ENCODE results near the gene CCDC138. TPM values are rescaled to one million over a fixed set of nuclear protein-coding genes. Genes with fewer than 3 reads are reported as not detected.
A peak's percentile ranks its signal among the peaks of the same experiment; 100 is the strongest.

Gene CCDC138
- total and polyA plus RNA-seq, 2 of the 13 experiments (the other 11 are each of a cell fraction or from before 2014, with no cell fraction given), result 5.6 to 32.5 TPM

DNA sequence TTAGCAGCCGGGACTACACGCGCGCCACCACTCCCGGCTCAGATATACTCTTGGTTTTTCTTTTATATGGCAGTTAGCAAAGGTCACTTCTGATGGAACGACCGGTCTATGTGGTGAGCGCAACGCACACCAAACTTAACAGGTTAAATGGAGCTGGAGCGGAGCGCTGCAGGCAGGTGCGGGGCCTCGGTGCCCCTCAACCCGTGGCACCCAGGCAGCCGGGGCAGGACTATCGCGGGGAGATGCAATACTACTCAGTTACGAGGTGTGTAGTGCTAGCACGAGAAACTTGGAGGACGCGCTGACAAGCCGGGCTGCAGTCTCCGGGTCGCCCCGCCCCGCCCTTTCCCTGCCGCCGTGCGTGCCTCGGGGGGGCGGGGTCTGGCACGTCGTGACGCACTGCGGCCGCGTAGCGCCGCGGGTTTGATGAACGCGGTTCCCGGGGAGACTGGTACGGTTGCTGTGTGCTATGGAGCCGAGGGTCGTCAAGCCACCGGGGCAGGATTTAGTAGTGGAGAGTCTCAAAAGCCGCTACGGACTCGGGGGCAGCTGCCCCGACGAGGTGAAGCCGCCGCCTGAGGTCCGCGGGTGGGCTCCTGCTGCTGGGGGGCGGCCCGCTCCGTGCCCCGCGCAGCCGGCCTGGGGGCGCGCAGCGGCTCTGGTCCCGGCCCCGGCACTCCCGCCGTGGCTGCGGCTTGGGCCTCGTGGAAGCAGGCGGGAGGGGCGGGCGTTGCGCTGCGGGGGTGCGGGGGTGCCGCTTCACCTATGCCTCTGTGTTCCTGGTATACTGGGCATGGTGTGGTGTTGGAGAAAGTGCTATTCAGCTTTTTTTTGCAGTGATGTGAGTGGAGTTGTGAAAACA, at the start of gene CCDC138 (continued):
- TF ChIP-seq, protein P1, sequence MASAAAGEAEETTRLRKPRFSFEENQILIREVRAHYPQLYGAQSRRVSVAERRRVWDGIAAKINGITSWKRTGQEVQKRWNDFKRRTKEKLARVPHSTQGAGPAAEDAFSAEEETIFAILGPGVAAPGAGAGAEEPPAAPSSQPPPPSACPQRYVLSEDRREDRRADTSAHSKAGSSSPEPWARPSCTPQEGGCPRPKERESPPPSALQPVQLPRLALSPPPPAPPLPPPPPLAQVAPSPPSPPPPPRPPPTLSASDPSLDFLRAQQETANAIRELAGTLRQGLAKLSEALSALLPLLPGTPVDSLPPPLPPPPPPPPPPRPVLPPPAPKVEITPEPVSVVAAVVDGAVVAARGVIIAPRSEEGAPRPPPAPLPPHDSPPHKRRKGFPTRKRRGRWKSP (CRISPR knock-in tag; IDR thresholded peaks at IDR 0.05), result peak; percentile 95
- TF ChIP-seq BHLHE40 (IDR thresholded peaks at IDR 0.05; ENCODE audit: low read length) (peak; percentile 30; the same call in 1 of the 2 replicates), HMG20B (CRISPR knock-in tag; conservative IDR thresholded peaks at IDR 0.05) (0 out of 2 replicates have a peak, but pooled peaks have one; percentile 18), ARNT (IDR thresholded peaks at IDR 0.05) (no peak), HOXA9 (CRISPR knock-in tag; IDR thresholded peaks at IDR 0.05; ENCODE audit: borderline replicate concordance) (no peak; the same call in 1 of the 2 replicates), ZNF383 (CRISPR knock-in tag; IDR thresholded peaks at IDR 0.05; ENCODE audit: borderline replicate concordance) (no peak), ZNF251 (CRISPR knock-in tag; IDR thresholded peaks at IDR 0.05) (no peak), ZNF557 (CRISPR knock-in tag; IDR thresholded peaks at IDR 0.05) (no peak), NFKBIZ (CRISPR knock-in tag; IDR thresholded peaks at IDR 0.05) (0 out of 2 replicates have a peak, but pooled peaks have one; percentile 15), ZNF775 (CRISPR knock-in tag; IDR thresholded peaks at IDR 0.05; ENCODE audit: borderline replicate concordance) (no peak), CCAR2 (optimal IDR thresholded peaks at IDR 0.05; ENCODE audit: low read depth, low read length) (no peak), U2AF2 (IDR thresholded peaks at IDR 0.05; ENCODE audit: low read depth, low read length) (0 out of 2 replicates have a peak, but pooled peaks have one; percentile 30), ZNF30 (CRISPR knock-in tag; IDR thresholded peaks at IDR 0.05) (no peak), NR2F2 (IDR thresholded peaks at IDR 0.05; ENCODE audit: borderline replicate concordance, low read depth) (no peak), PHF20 (CRISPR knock-in tag; IDR thresholded peaks at IDR 0.05) (peak; percentile 60)
- TF ChIP-seq, protein P2, sequence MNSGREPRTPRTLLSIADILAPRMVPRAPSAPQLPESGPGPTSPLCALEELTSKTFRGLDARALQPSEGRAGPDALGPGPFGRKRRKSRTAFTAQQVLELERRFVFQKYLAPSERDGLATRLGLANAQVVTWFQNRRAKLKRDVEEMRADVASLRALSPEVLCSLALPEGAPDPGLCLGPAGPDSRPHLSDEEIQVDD (CRISPR knock-in tag; IDR thresholded peaks at IDR 0.05; ENCODE audit: borderline replicate concordance), result peak; percentile 8; the same call in 1 of the 2 replicates
- TF ChIP-seq, protein P3, sequence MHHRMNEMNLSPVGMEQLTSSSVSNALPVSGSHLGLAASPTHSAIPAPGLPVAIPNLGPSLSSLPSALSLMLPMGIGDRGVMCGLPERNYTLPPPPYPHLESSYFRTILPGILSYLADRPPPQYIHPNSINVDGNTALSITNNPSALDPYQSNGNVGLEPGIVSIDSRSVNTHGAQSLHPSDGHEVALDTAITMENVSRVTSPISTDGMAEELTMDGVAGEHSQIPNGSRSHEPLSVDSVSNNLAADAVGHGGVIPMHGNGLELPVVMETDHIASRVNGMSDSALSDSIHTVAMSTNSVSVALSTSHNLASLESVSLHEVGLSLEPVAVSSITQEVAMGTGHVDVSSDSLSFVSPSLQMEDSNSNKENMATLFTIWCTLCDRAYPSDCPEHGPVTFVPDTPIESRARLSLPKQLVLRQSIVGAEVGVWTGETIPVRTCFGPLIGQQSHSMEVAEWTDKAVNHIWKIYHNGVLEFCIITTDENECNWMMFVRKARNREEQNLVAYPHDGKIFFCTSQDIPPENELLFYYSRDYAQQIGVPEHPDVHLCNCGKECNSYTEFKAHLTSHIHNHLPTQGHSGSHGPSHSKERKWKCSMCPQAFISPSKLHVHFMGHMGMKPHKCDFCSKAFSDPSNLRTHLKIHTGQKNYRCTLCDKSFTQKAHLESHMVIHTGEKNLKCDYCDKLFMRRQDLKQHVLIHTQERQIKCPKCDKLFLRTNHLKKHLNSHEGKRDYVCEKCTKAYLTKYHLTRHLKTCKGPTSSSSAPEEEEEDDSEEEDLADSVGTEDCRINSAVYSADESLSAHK (CRISPR knock-in tag; IDR thresholded peaks at IDR 0.05; ENCODE audit: borderline replicate concordance), result no peak
- TF ChIP-seq, protein P4, sequence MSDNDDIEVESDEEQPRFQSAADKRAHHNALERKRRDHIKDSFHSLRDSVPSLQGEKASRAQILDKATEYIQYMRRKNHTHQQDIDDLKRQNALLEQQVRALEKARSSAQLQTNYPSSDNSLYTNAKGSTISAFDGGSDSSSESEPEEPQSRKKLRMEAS (IDR thresholded peaks at IDR 0.05), result peak; percentile 70; the same call in 1 of the 2 replicates
- TF ChIP-seq, protein P5, sequence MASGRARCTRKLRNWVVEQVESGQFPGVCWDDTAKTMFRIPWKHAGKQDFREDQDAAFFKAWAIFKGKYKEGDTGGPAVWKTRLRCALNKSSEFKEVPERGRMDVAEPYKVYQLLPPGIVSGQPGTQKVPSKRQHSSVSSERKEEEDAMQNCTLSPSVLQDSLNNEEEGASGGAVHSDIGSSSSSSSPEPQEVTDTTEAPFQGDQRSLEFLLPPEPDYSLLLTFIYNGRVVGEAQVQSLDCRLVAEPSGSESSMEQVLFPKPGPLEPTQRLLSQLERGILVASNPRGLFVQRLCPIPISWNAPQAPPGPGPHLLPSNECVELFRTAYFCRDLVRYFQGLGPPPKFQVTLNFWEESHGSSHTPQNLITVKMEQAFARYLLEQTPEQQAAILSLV (CRISPR knock-in tag; IDR thresholded peaks at IDR 0.05; ENCODE audit: borderline replicate concordance), result peak; percentile 92; the same call in 1 of the 2 replicates
- TF ChIP-seq, protein P6, sequence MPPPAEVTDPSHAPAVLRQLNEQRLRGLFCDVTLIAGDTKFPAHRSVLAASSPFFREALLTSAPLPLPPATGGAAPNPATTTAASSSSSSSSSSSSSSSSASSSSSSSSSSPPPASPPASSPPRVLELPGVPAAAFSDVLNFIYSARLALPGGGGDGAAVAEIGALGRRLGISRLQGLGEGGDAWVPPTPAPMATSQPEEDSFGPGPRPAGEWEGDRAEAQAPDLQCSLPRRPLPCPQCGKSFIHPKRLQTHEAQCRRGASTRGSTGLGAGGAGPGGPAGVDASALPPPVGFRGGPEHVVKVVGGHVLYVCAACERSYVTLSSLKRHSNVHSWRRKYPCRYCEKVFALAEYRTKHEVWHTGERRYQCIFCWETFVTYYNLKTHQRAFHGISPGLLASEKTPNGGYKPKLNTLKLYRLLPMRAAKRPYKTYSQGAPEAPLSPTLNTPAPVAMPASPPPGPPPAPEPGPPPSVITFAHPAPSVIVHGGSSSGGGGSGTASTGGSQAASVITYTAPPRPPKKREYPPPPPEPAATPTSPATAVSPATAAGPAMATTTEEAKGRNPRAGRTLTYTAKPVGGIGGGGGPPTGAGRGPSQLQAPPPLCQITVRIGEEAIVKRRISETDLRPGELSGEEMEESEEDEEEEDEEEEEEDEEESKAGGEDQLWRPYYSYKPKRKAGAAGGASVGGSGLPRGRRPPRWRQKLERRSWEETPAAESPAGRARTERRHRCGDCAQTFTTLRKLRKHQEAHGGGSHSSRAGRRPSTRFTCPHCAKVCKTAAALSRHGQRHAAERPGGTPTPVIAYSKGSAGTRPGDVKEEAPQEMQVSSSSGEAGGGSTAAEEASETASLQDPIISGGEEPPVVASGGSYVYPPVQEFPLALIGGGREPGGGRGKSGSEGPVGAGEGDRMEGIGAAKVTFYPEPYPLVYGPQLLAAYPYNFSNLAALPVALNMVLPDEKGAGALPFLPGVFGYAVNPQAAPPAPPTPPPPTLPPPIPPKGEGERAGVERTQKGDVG (CRISPR knock-in tag; IDR thresholded peaks at IDR 0.05; ENCODE audit: borderline replicate concordance), result 0 out of 2 replicates have a peak, but pooled peaks have one; percentile 59

Data from HepG2 (cell line).